ENCODE data around the gene PHC2. TPM values are rescaled to one million over a fixed set of nuclear protein-coding genes. Genes with fewer than 3 reads are reported as not detected.

The PHC2 gene
- total and polyA plus RNA-seq, 9 donors = 53.1 to 77.9 (median 69.4) TPM

DNA sequence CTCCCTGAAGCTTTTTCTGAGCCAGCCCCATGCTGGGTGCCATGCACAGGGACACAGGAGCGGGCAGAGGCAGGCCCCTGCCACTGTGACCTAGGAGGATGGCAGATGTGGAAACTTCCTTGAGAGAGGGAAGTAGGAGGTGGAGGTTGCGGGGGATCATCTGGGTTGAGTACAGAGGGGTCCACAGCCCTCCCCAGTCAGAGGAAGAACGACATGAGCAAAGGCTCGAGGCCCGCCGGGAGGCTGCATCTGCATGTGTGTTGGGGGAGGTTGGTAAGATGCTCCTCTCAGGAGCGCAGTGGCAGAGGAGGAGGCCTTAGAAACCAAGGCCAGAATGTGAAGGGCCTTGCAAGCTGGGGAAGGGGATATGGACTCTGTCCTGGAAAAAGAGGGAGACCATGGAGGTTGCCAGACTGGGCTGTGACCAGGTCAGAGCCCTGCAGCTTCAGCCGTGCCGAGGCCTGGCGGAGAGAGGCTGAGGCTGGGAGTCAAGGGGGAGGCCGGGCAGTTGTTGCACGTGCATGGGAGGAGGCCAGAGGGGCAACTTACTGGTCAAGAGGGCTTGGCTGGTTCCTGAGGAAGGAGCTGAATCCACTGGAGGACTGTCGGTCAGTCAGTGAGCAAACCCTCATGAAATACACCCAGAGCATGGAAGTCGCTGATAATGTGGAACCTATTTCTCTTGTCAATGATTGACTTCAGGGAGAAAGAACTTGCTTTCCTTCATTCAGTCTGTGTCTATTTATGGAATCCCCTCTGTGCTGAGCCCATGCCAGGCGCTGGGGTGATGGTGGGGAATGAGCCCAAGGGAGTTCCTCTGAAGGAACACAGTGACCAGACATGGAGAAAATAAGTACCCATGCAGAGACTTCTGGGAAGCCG lies 141.7 kb downstream of the PHC2 start:
- DNase-seq = no peak
- WGBS (ENCODE audit: insufficient coverage) = 90% methylated on average over 15 of the region's 16 CpGs
- no peak overlapping the region for H3K27ac ChIP-seq (ENCODE audit: low read length)
- H3K36me3 ChIP-seq (ENCODE audit: control insufficient read depth, insufficient read depth, low read length) = peaks cover 47% of the 10 kb centered on the region
- no peaks in the 10 kb centered on the region for H3K4me1 ChIP-seq (ENCODE audit: control insufficient read depth, insufficient read depth, low read length)
- no peak overlapping the region for H3K4me3 ChIP-seq (ENCODE audit: low read length)
- H3K9me3 ChIP-seq (replicated peaks; ENCODE audit: control insufficient read depth, low read depth, low read length) = no peaks in the 10 kb centered on the region
- no peaks in the 10 kb centered on the region for H3K27me3 ChIP-seq (ENCODE audit: control insufficient read depth, insufficient read depth, low read length)

GRCh38 chr1:33287317-33287716 lies 143.6 kb downstream of the PHC2 start:
- H3K4me3 ChIP-seq (ENCODE audit: low read length) = no peak overlapping the region
- no peaks in the 10 kb centered on the region for H3K4me1 ChIP-seq (ENCODE audit: control insufficient read depth, insufficient read depth, low read length)
- no peaks in the 10 kb centered on the region for H3K27me3 ChIP-seq (ENCODE audit: control insufficient read depth, insufficient read depth, low read length)
- H3K9me3 ChIP-seq (replicated peaks; ENCODE audit: control insufficient read depth, low read depth, low read length) = no peaks in the 10 kb centered on the region
- DNase-seq = no peak
- WGBS (ENCODE audit: insufficient coverage) = no CpG with 5 or more reads among the region's 2 CpGs
- no peak overlapping the region for H3K27ac ChIP-seq (ENCODE audit: low read length)
- H3K36me3 ChIP-seq (ENCODE audit: control insufficient read depth, insufficient read depth, low read length) = peaks cover 41% of the 10 kb centered on the region

DNA sequence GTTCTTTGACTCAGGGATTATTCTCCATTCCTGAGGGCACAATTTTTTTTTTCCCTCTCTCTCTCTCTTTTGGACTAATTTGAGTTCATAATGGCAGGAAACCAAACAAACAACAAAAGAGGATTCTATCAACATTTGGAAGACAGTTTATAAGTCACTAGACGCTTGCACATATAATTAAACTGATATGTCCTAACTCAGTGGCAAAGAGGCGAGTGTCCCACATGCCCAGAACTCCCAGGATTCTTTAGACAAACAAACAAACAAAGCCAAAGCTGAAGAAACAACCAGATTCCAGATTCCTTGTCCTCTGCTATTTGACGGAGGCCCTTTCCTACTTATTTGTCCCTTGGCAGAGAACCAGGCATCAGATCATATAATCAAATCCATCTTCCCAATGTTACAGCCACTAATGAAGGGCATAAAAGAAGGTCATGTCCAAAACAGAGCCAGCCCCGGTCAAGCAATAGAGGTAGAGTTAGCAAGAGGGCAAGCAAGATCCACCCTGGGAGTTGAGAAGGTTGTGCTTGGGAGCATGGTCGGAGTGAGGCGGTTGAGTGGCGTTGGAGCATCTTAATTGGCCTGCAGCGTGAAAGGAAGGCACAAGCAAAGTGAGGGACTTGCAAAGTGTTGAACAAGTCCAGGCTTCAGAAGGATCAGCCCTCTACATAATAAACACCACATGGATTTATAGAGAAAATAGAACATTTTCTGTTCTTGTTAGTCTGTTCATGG lies 144.3 kb downstream of the PHC2 start:
- no peak overlapping the region for H3K27ac ChIP-seq (ENCODE audit: low read length)

GRCh38 chr1:33284049-33284448 lies 146.8 kb downstream of the PHC2 start:
- H3K4me1 ChIP-seq (ENCODE audit: control insufficient read depth, insufficient read depth, low read length) = no peaks in the 10 kb centered on the region
- DNase-seq = no peak
- H3K9me3 ChIP-seq (replicated peaks; ENCODE audit: control insufficient read depth, low read depth, low read length) = no peaks in the 10 kb centered on the region
- H3K27me3 ChIP-seq (ENCODE audit: control insufficient read depth, insufficient read depth, low read length) = no peaks in the 10 kb centered on the region
- no peak overlapping the region for H3K27ac ChIP-seq (ENCODE audit: low read length)
- H3K36me3 ChIP-seq (ENCODE audit: control insufficient read depth, insufficient read depth, low read length) = peaks cover 58% of the 10 kb centered on the region
- no peak overlapping the region for H3K4me3 ChIP-seq (ENCODE audit: low read length)
- 33% methylated on average over 2 of the region's 6 CpGs for WGBS (ENCODE audit: insufficient coverage)

More for the DNA sequence above, 144.3 kb downstream of the PHC2 start:
- DNase-seq = no peak
- 83% methylated on average over 7 of the region's 8 CpGs for WGBS (ENCODE audit: insufficient coverage)
- Histone ChIP-seq H3K9me3 (replicated peaks; ENCODE audit: control insufficient read depth, low read depth, low read length) (no peaks in the 10 kb centered on the region), H3K4me3 (ENCODE audit: low read length) (no peak overlapping the region), H3K36me3 (ENCODE audit: control insufficient read depth, insufficient read depth, low read length) (peaks cover 48% of the 10 kb centered on the region), H3K27me3 (ENCODE audit: control insufficient read depth, insufficient read depth, low read length) (no peaks in the 10 kb centered on the region), H3K4me1 (ENCODE audit: control insufficient read depth, insufficient read depth, low read length) (no peaks in the 10 kb centered on the region)

GRCh38 chr1:33282791-33283190 lies 148.1 kb downstream of the PHC2 start:
- H3K9me3 ChIP-seq (replicated peaks; ENCODE audit: control insufficient read depth, low read depth, low read length) = no peaks in the 10 kb centered on the region
- DNase-seq = no peak
- no peak overlapping the region for H3K27ac ChIP-seq (ENCODE audit: low read length)
- no peaks in the 10 kb centered on the region for H3K27me3 ChIP-seq (ENCODE audit: control insufficient read depth, insufficient read depth, low read length)
- no peak overlapping the region for H3K4me3 ChIP-seq (ENCODE audit: low read length)
- H3K36me3 ChIP-seq (ENCODE audit: control insufficient read depth, insufficient read depth, low read length) = peaks cover 51% of the 10 kb centered on the region
- no peaks in the 10 kb centered on the region for H3K4me1 ChIP-seq (ENCODE audit: control insufficient read depth, insufficient read depth, low read length)
- WGBS (ENCODE audit: insufficient coverage) = 75% methylated on average over 3 of the region's 3 CpGs

- no peaks in the 10 kb centered on the region for H3K27me3 ChIP-seq (ENCODE audit: control insufficient read depth, insufficient read depth, low read length)
- H3K4me1 ChIP-seq (ENCODE audit: control insufficient read depth, insufficient read depth, low read length) = no peaks in the 10 kb centered on the region
- no peak overlapping the region for H3K27ac ChIP-seq (ENCODE audit: low read length)
- H3K36me3 ChIP-seq (ENCODE audit: control insufficient read depth, insufficient read depth, low read length) = peaks cover 56% of the 10 kb centered on the region
- 91% methylated on average over 15 of the region's 17 CpGs for WGBS (ENCODE audit: insufficient coverage)
- DNase-seq = no peak
- H3K4me3 ChIP-seq (ENCODE audit: low read length) = no peak overlapping the region
- no peaks in the 10 kb centered on the region for H3K9me3 ChIP-seq (replicated peaks; ENCODE audit: control insufficient read depth, low read depth, low read length)
Measured at GRCh38 chr1:33281554-33282303, 149.2 kb downstream of the PHC2 start.

GRCh38 chr1:33280091-33280661 lies 150.7 kb downstream of the PHC2 start:
- no peak overlapping the region for H3K4me3 ChIP-seq (ENCODE audit: low read length)
- no peak overlapping the region for H3K27ac ChIP-seq (ENCODE audit: low read length)
- DNase-seq = no peak
- H3K27me3 ChIP-seq (ENCODE audit: control insufficient read depth, insufficient read depth, low read length) = no peaks in the 10 kb centered on the region
- no peaks in the 10 kb centered on the region for H3K4me1 ChIP-seq (ENCODE audit: control insufficient read depth, insufficient read depth, low read length)
- 96% methylated on average over 27 of the region's 29 CpGs for WGBS (ENCODE audit: insufficient coverage)
- peaks cover 66% of the 10 kb centered on the region for H3K36me3 ChIP-seq (ENCODE audit: control insufficient read depth, insufficient read depth, low read length)
- no peaks in the 10 kb centered on the region for H3K9me3 ChIP-seq (replicated peaks; ENCODE audit: control insufficient read depth, low read depth, low read length)

DNA sequence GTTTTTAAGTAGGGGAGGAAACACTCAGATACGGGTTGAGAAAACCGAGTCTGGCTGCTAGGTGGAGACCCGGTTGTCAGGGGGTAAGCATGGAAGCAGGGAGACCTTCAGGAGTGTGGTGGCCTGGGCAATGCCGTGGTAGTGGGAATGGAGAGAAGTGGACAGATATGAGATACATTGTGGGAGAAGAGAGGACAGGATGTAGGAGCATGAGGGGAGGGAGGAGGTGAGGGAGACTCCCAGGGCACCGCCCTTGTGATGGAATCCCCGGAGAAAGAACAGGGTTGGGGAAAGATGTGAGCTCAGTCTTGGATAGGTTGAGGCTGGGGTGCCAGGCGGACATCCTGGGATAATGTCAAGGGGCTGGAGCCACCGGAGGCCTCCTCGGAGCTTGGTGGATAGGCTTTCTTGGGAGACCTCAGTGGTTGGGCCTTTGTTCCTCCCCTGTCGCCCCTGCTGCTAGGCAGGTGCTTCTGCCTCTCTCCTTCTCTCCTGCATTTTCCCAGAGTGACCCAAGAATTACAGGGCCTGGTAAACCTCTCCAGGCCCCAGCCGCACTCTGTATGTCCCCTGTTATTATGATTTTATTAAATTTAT lies 153.3 kb downstream of the PHC2 start:
- 81% methylated on average over 10 of the region's 11 CpGs for WGBS (ENCODE audit: insufficient coverage)
- H3K9me3 ChIP-seq (replicated peaks; ENCODE audit: control insufficient read depth, low read depth, low read length) = no peaks in the 10 kb centered on the region
- no peak overlapping the region for H3K27ac ChIP-seq (ENCODE audit: low read length)
- no peak for DNase-seq
- no peak overlapping the region for H3K4me3 ChIP-seq (ENCODE audit: low read length)
- no peaks in the 10 kb centered on the region for H3K4me1 ChIP-seq (ENCODE audit: control insufficient read depth, insufficient read depth, low read length)
- peaks cover 63% of the 10 kb centered on the region for H3K36me3 ChIP-seq (ENCODE audit: control insufficient read depth, insufficient read depth, low read length)
- H3K27me3 ChIP-seq (ENCODE audit: control insufficient read depth, insufficient read depth, low read length) = no peaks in the 10 kb centered on the region

DNA sequence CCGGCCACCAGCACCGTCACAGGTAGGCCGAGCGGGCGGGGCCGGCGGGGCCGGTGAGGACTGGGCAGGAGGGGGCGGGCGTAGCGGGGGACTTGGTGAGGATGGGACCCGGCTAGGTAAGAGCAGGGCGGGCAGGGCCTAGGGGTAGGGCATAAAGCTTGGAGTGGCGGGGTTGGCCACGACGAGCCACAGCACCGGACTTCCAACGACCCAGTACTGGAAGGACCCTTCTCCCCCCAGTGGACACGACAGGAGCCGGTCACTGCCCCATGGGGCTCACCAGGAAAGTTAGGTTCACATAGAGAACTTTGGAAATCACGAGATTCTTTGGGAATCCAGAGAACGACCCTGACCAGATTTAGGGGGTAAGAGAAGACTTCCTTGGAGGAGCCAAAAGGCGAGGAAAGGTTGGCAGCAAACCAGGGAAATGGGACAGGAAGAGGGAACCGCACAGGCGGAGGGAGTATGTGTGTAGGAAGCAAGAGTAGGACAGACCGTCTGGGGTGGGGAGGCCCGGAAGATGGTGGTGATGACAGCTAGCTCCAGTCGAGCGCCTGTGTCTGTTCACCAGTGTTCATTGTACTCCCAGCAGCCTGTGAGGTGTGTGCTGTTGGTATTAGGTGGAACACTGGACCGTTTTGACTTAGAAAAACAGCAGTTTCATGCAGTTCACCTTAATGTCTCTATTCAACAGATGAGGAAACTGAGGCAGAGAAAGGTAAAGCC lies 154.2 kb downstream of the PHC2 start:
- Histone ChIP-seq H3K27ac (ENCODE audit: low read length) (no peak overlapping the region), H3K4me1 (ENCODE audit: control insufficient read depth, insufficient read depth, low read length) (peaks cover 3% of the 10 kb centered on the region), H3K36me3 (ENCODE audit: control insufficient read depth, insufficient read depth, low read length) (peaks cover 56% of the 10 kb centered on the region), H3K4me3 (ENCODE audit: low read length) (no peak overlapping the region), H3K9me3 (replicated peaks; ENCODE audit: control insufficient read depth, low read depth, low read length) (no peaks in the 10 kb centered on the region), H3K27me3 (ENCODE audit: control insufficient read depth, insufficient read depth, low read length) (no peaks in the 10 kb centered on the region)
- DNase-seq = no peak
- 85% methylated on average over 24 of the region's 30 CpGs for WGBS (ENCODE audit: insufficient coverage)
